HCT116 (cell line): ENCODE measurements around the gene ZXDC. TPM values are rescaled to one million over a fixed set of nuclear protein-coding genes. Genes with fewer than 3 reads are reported as not detected.

Source experiments
- ATAC-seq: fragments of 200-7000 bp; cut with Tn5 transposase; 2 replicates; pipeline ENCODE4 v1.9.1; 2020; ENCODE audit warnings: mild to moderate bottlenecking, moderate library complexity
- BruUV-seq: library from RNA; stranded (reverse); fragments of 400-500 nt; replicated peaks from 2 replicates; lab custom pipeline; 2021; lab: Mats Ljungman, UMichigan
- CTCF ChIA-PET: fragments of 300-600 bp; sonication (Branson Sonifier 250); formaldehyde crosslinking; loops from one replicate; lab custom pipeline; 2021; ENCODE audit warnings: antibody characterized with exemption; lab: Charles Lee
- POLR2A ChIA-PET: fragments of 300-600, 350-600 bp; sonication (Branson Sonifier 250); formaldehyde crosslinking; loops from one replicate; lab custom pipeline; 2021; ENCODE audit warnings: antibody characterized with exemption; lab: Charles Lee
- RAD21 ChIA-PET, 2 experiments: fragments of 300-600 bp; sonication (Branson Sonifier 250); formaldehyde crosslinking; loops; one replicate each; lab custom pipeline; 2023; ENCODE audit warnings: low total read pairs in 2 of 2; ENCODE audit not compliant: uncharacterized antibody in 2 of 2, unreplicated experiment in 2 of 2, low non-redundant PET in 1 of 2; lab: Charles Lee
- DNase-seq: peaks from one replicate; pipeline ENCODE4 v3.0.0-alpha.2; 2010; ENCODE audit warnings: low read depth, low spot score
- H2AFZ ChIP-seq: fragments of 200-600 bp; shearing (Covaris generic), sonication (generic); 2 replicates; pipeline ENCODE4 v1.6.1; 2017; ENCODE audit warnings: low read depth, mixed run types, mixed read lengths, antibody characterized with exemption, low read length; ENCODE audit not compliant: poor library complexity, severe bottlenecking
- H3K27ac ChIP-seq: 2 replicates; pipeline ENCODE4 v1.5.1; 2012; ENCODE audit warnings: low read depth, low read length
- H3K27me3 ChIP-seq: fragments of 200-600 bp; sonication (generic); 2 replicates; pipeline ENCODE4 v1.6.1; 2016; ENCODE audit warnings: mixed run types, low read length, mixed read lengths; ENCODE audit not compliant: insufficient read depth
- H3K36me3 ChIP-seq, 2 experiments: fragments of 200-500 bp in 1 of 2; fragments of 200-600 bp in 1 of 2; sonication (Bioruptor generic) in 1 of 2; sonication (generic) in 1 of 2; 2 replicates each; pipeline versions ENCODE4 v1.5.1 to v1.6.1; 2014 to 2016; ENCODE audit warnings: low read length in 2 of 2, inconsistent platforms in 1 of 2, mixed read lengths in 1 of 2, mixed run types in 1 of 2; ENCODE audit not compliant: insufficient read depth in 2 of 2, control insufficient read depth in 1 of 2
- H3K4me1 ChIP-seq, 2 experiments: fragments of 200-600 bp in 1 of 2; sonication (generic) in 1 of 2; 2 replicates each; pipeline versions ENCODE4 v1.5.1 to v1.6.1; 2012 to 2017; ENCODE audit warnings: low read length in 2 of 2, inconsistent platforms in 1 of 2, mild to moderate bottlenecking in 1 of 2, mixed read lengths in 1 of 2, mixed run types in 1 of 2, moderate library complexity in 1 of 2; ENCODE audit not compliant: insufficient read depth in 2 of 2, control insufficient read depth in 1 of 2
- H3K4me2 ChIP-seq: fragments of 200-600 bp; sonication (generic); 2 replicates; pipeline ENCODE4 v1.6.1; 2017; ENCODE audit warnings: mixed run types, low read length, mixed read lengths
- H3K4me3 ChIP-seq, 2 experiments: fragments of 200-600 bp in 1 of 2; sonication (generic) in 1 of 2; replicated peaks in 1 of 2; 2 replicates each; pipeline ENCODE4 v1.5.1; 2011 to 2016; ENCODE audit warnings: low read length in 2 of 2, control low read depth in 1 of 2, low read depth in 1 of 2, mild to moderate bottlenecking in 1 of 2, mixed read lengths in 1 of 2, mixed run types in 1 of 2
- H3K79me2 ChIP-seq: fragments of 200-600 bp; sonication (generic); 2 replicates; pipeline ENCODE4 v1.6.1; 2017; ENCODE audit warnings: mild to moderate bottlenecking, mixed run types, low read length, moderate library complexity, mixed read lengths; ENCODE audit not compliant: insufficient read depth
- H3K9ac ChIP-seq: fragments of 200-600 bp; sonication (generic); 2 replicates; pipeline ENCODE4 v1.6.1; 2016; ENCODE audit warnings: low read length, mixed read lengths
- H3K9me2 ChIP-seq: fragments of 200-600 bp; sonication (generic), shearing (Covaris generic); 2 replicates; pipeline ENCODE4 v1.6.1; 2017; ENCODE audit warnings: mixed run types, mild to moderate bottlenecking, moderate library complexity; ENCODE audit not compliant: insufficient read depth
- H3K9me3 ChIP-seq, 2 experiments: fragments of 200-500 bp in 1 of 2; fragments of 200-600 bp in 1 of 2; sonication (Bioruptor generic) in 1 of 2; sonication (generic) in 1 of 2; 2 replicates each; pipeline ENCODE4 v1.6.1; 2014 to 2017; ENCODE audit warnings: low read length in 2 of 2, mixed read lengths in 2 of 2, inconsistent platforms in 1 of 2, low read depth in 1 of 2, mild to moderate bottlenecking in 1 of 2, mixed run types in 1 of 2, moderate library complexity in 1 of 2; ENCODE audit not compliant: control insufficient read depth in 1 of 2, insufficient read depth in 1 of 2
- H4K20me1 ChIP-seq: fragments of 200-600 bp; sonication (generic), shearing (Covaris generic); 2 replicates; pipeline ENCODE4 v1.6.1; 2017; ENCODE audit warnings: mixed run types, mild to moderate bottlenecking, moderate library complexity; ENCODE audit not compliant: insufficient read depth
- CBX3 ChIP-seq: IDR thresholded peaks from 2 replicates; pipeline ENCODE4 v1.6.1; 2012; ENCODE audit warnings: low read depth
- CEBPB ChIP-seq: IDR thresholded peaks from 2 replicates; pipeline ENCODE4 v1.6.1; 2012; ENCODE audit warnings: low read depth
- EGR1 ChIP-seq: IDR thresholded peaks from 2 replicates; pipeline ENCODE4 v1.6.1; 2012; ENCODE audit warnings: low read depth
- ELF1 ChIP-seq: IDR thresholded peaks from 2 replicates; pipeline ENCODE4 v1.6.1; 2012; ENCODE audit warnings: low read depth, borderline replicate concordance
- EZH2 ChIP-seq: fragments of 200-600 bp; sonication (generic); IDR thresholded peaks from 2 replicates; pipeline ENCODE4 v1.6.1; 2017; ENCODE audit warnings: antibody characterized with exemption, mixed run types
- EZH2phosphoT487 ChIP-seq: fragments of 200-600 bp; IDR thresholded peaks from 2 replicates; pipeline ENCODE4 v1.6.1; 2018; ENCODE audit warnings: antibody characterized with exemption, borderline replicate concordance
- FOSL1 ChIP-seq: IDR thresholded peaks from 2 replicates; pipeline ENCODE4 v1.6.1; 2012; ENCODE audit warnings: low read depth
- JUND ChIP-seq: IDR thresholded peaks from 2 replicates; pipeline ENCODE4 v1.6.1; 2012
- POLR2A ChIP-seq: IDR thresholded peaks from 2 replicates; pipeline ENCODE4 v1.7.0; 2011; ENCODE audit warnings: borderline replicate concordance; ENCODE audit not compliant: insufficient read depth, insufficient read length; ENCODE audit errors: extremely low read depth
- POLR2AphosphoS5 ChIP-seq: IDR thresholded peaks from 2 replicates; pipeline ENCODE4 v1.6.1; 2011; ENCODE audit warnings: mild to moderate bottlenecking, low read depth, low read length, moderate library complexity
- SP1 ChIP-seq: IDR thresholded peaks from 2 replicates; pipeline ENCODE4 v1.6.1; 2012; ENCODE audit warnings: low read depth
- TCF7L2 ChIP-seq: IDR thresholded peaks from 2 replicates; pipeline ENCODE4 v1.7.0; 2011; ENCODE audit warnings: borderline replicate concordance, inconsistent platforms; ENCODE audit not compliant: insufficient read depth, insufficient read length; ENCODE audit errors: extremely low read depth
- ZFX ChIP-seq: fragments of 450-650 bp; IDR thresholded peaks from 2 replicates; pipeline ENCODE4 v1.6.1; 2017
- ZNF274 ChIP-seq: fragments of 200-500 bp; sonication (Bioruptor generic); IDR thresholded peaks from 2 replicates; pipeline ENCODE4 v1.6.1; 2014; ENCODE audit warnings: mild to moderate bottlenecking, low read depth, low read length, inconsistent platforms
- intact Hi-C: fragments of 100-400 bp; cut with micrococcal nuclease; formaldehyde crosslinking; loops from 2 replicates; pipeline ENCODE4 v1.10.0; 2022
- total RNA-seq: library from RNA; stranded (reverse); gene quantifications from one replicate; pipeline ENCODE4 v1.2.1, GENCODE V29; 2021; ENCODE audit not compliant: unreplicated experiment
- TF ChIP-seq, protein P1 (sequence below): IDR thresholded peaks from 2 replicates; pipeline ENCODE4 v1.6.1; 2011; ENCODE audit warnings: mild to moderate bottlenecking, low read length, moderate library complexity; ENCODE audit not compliant: insufficient replicate concordance; ENCODE audit errors: extremely low read depth
- TF ChIP-seq, protein P2 (sequence below), 3 experiments: fragments of 200-600 bp in 1 of 3; sonication (generic) in 1 of 3; IDR thresholded peaks in 2 of 3; conservative IDR thresholded peaks in 1 of 3; 2 replicates each; pipeline ENCODE4 v1.5.1; 2012 to 2017; ENCODE audit warnings: low read depth in 2 of 3, low read length in 2 of 3, antibody characterized with exemption in 1 of 3, borderline replicate concordance in 1 of 3, control low read depth in 1 of 3, mild to moderate bottlenecking in 1 of 3, mixed read lengths in 1 of 3, mixed run types in 1 of 3, moderate library complexity in 1 of 3; ENCODE audit not compliant: insufficient read depth in 1 of 3
- TF ChIP-seq, protein P3 (sequence below): IDR thresholded peaks from 2 replicates; pipeline ENCODE4 v1.6.1; 2012
- TF ChIP-seq, protein P4 (sequence below): IDR thresholded peaks from 2 replicates; pipeline ENCODE4 v1.6.1; 2012; ENCODE audit warnings: low read depth

ZXDC gene
- total RNA-seq, 1 experiment from 2014 or later = 29.9 TPM

GRCh38 chr3:126491221-126492013, 15.7 kb upstream of the ZXDC start:
- H3K27ac ChIP-seq = no peak overlapping the region
- ATAC-seq (no peak), DNase-seq (no peak)
- H3K36me3 ChIP-seq = no peaks in the 10 kb centered on the region
- no peak overlapping the region for H2AFZ ChIP-seq
- no peaks in the 10 kb centered on the region for H4K20me1 ChIP-seq
- ChIA-PET CTCF (no interaction called here), POLR2A (no interaction called here), RAD21 (no interaction called here)
- no peaks in the 10 kb centered on the region for H3K27me3 ChIP-seq
- no peak overlapping the region for H3K4me3 ChIP-seq
- intact Hi-C loops = no loop called here
- H3K9me3 ChIP-seq = no peaks in the 10 kb centered on the region
- peaks cover 0 to 4% of the 10 kb centered on the region in 2 experiments; a peak in 1 of 4 replicates for H3K4me1 ChIP-seq
- H3K79me2 ChIP-seq = no peaks in the 10 kb centered on the region
- TF ChIP-seq FOSL1 (no peak), ZFX (no peak), EZH2 (no peak), EZH2phosphoT487 (no peak), CBX3 (no peak), POLR2AphosphoS5 (no peak), EGR1 (no peak), JUND (no peak), CEBPB (no peak), ZNF274 (no peak), POLR2A (no peak), ELF1 (no peak), SP1 (no peak), TCF7L2 (no peak)
- TF ChIP-seq, protein P1, sequence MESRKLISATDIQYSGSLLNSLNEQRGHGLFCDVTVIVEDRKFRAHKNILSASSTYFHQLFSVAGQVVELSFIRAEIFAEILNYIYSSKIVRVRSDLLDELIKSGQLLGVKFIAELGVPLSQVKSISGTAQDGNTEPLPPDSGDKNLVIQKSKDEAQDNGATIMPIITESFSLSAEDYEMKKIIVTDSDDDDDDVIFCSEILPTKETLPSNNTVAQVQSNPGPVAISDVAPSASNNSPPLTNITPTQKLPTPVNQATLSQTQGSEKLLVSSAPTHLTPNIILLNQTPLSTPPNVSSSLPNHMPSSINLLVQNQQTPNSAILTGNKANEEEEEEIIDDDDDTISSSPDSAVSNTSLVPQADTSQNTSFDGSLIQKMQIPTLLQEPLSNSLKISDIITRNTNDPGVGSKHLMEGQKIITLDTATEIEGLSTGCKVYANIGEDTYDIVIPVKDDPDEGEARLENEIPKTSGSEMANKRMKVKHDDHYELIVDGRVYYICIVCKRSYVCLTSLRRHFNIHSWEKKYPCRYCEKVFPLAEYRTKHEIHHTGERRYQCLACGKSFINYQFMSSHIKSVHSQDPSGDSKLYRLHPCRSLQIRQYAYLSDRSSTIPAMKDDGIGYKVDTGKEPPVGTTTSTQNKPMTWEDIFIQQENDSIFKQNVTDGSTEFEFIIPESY = no peak
- TF ChIP-seq, protein P2, sequence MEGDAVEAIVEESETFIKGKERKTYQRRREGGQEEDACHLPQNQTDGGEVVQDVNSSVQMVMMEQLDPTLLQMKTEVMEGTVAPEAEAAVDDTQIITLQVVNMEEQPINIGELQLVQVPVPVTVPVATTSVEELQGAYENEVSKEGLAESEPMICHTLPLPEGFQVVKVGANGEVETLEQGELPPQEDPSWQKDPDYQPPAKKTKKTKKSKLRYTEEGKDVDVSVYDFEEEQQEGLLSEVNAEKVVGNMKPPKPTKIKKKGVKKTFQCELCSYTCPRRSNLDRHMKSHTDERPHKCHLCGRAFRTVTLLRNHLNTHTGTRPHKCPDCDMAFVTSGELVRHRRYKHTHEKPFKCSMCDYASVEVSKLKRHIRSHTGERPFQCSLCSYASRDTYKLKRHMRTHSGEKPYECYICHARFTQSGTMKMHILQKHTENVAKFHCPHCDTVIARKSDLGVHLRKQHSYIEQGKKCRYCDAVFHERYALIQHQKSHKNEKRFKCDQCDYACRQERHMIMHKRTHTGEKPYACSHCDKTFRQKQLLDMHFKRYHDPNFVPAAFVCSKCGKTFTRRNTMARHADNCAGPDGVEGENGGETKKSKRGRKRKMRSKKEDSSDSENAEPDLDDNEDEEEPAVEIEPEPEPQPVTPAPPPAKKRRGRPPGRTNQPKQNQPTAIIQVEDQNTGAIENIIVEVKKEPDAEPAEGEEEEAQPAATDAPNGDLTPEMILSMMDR (IDR thresholded peaks at IDR 0.05 in 2 of 3, conservative IDR thresholded peaks at IDR 0.05 in 1 of 3; ENCODE audit: borderline replicate concordance in 1 of 3, insufficient read depth in 1 of 3, low read depth in 2 of 3, low read length in 2 of 3) = no peak
- TF ChIP-seq, protein P3, sequence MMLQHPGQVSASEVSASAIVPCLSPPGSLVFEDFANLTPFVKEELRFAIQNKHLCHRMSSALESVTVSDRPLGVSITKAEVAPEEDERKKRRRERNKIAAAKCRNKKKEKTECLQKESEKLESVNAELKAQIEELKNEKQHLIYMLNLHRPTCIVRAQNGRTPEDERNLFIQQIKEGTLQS = no peak
- TF ChIP-seq, protein P4, sequence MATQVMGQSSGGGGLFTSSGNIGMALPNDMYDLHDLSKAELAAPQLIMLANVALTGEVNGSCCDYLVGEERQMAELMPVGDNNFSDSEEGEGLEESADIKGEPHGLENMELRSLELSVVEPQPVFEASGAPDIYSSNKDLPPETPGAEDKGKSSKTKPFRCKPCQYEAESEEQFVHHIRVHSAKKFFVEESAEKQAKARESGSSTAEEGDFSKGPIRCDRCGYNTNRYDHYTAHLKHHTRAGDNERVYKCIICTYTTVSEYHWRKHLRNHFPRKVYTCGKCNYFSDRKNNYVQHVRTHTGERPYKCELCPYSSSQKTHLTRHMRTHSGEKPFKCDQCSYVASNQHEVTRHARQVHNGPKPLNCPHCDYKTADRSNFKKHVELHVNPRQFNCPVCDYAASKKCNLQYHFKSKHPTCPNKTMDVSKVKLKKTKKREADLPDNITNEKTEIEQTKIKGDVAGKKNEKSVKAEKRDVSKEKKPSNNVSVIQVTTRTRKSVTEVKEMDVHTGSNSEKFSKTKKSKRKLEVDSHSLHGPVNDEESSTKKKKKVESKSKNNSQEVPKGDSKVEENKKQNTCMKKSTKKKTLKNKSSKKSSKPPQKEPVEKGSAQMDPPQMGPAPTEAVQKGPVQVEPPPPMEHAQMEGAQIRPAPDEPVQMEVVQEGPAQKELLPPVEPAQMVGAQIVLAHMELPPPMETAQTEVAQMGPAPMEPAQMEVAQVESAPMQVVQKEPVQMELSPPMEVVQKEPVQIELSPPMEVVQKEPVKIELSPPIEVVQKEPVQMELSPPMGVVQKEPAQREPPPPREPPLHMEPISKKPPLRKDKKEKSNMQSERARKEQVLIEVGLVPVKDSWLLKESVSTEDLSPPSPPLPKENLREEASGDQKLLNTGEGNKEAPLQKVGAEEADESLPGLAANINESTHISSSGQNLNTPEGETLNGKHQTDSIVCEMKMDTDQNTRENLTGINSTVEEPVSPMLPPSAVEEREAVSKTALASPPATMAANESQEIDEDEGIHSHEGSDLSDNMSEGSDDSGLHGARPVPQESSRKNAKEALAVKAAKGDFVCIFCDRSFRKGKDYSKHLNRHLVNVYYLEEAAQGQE = no peak
- BruUV-seq = no TSS peak
- no peak overlapping the region for H3K4me2 ChIP-seq
- no peaks in the 10 kb centered on the region for H3K9me2 ChIP-seq
- H3K9ac ChIP-seq = no peak overlapping the region
